Astrocyte (in vitro differentiated cells and primary cell): ENCODE measurements around the gene KMT2C.

ENCODE experiments used
- CTCF ChIP-seq: IDR thresholded peaks from 2 replicates; pipeline ENCODE4 v1.5.1; 2011; ENCODE audit warnings: low read depth, mild to moderate bottlenecking, inconsistent platforms, low read length, moderate library complexity; ENCODE audit not compliant: insufficient read depth
- EZH2 ChIP-seq: IDR thresholded peaks from 2 replicates; pipeline ENCODE4 v1.6.1; 2012; ENCODE audit warnings: mild to moderate bottlenecking, low read length, inconsistent platforms; ENCODE audit not compliant: insufficient read depth

DNA sequence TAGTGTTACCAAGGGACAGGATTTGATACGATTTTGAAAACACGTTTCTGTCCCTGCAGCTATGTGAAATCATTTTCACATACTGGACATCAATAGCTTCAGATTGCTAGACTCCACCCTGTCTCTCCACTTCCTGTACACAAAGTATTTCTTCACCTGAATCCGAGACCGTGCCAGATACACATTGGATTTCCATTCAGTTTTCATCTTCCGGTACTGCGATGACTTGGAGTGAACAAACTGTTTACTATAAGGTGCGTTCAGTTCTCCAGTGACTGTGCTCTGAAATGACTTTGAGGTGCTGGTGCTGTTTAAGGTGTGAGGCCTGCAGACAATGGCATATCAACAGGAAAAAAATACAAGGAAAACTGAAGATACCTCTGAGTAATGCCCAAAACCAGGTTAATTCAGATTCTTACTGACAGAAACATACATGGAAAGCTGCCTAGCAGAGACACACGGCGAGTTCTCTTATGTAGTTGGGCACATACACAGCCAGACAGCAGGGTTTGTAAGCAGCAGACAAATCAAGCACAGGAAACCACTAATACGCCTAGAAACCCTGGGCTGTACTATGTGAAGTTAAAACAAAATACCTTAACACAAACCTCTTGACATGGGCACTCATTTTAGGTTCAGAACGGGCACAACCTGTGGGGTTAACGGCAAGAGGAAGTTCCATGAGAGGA, 291.1 kb downstream of the KMT2C start:
- no peak for TF ChIP-seq CTCF
- TF ChIP-seq EZH2: no peak
